Neural cell (in vitro differentiated cells): ENCODE data around the gene HCST. TPM values are rescaled to one million over a fixed set of nuclear protein-coding genes. Genes with fewer than 3 reads are reported as not detected.

Experiments used
- H2AFZ ChIP-seq: fragments of 200-600, 300-800 bp; sonication (generic), shearing (Covaris generic); 2 replicates; pipeline ENCODE4 v1.6.0; 2014; ENCODE audit warnings: low read depth, mild to moderate bottlenecking, antibody characterized with exemption, low read length, moderate library complexity
- H3F3A ChIP-seq: fragments of 200-600 bp; shearing (Covaris generic); 2 replicates; pipeline ENCODE4 v1.6.1; 2016; ENCODE audit warnings: mild to moderate bottlenecking, moderate library complexity, mixed read lengths, antibody characterized with exemption, low read length; ENCODE audit not compliant: insufficient read depth, poor library complexity, severe bottlenecking
- H3K27ac ChIP-seq: fragments of 200-600, 300-800 bp; sonication (generic), shearing (Covaris generic); 2 replicates; pipeline ENCODE4 v1.5.1; 2014; ENCODE audit warnings: mild to moderate bottlenecking, low read length, moderate library complexity
- H3K27me3 ChIP-seq: fragments of 300-800, 200-600 bp; sonication (generic), shearing (Covaris generic); 2 replicates; pipeline ENCODE4 v1.6.0; 2014; ENCODE audit warnings: mild to moderate bottlenecking, low read depth, low read length, moderate library complexity; ENCODE audit not compliant: insufficient read depth
- H3K36me3 ChIP-seq: fragments of 300-800, 200-600 bp; sonication (generic), shearing (Covaris generic); 2 replicates; pipeline ENCODE4 v1.5.1; 2014; ENCODE audit warnings: mild to moderate bottlenecking, antibody characterized with exemption, low read length, moderate library complexity; ENCODE audit not compliant: insufficient read depth
- H3K4me2 ChIP-seq: fragments of 300-800, 200-600 bp; sonication (generic), shearing (Covaris generic); 2 replicates; pipeline ENCODE4 v1.6.0; 2014; ENCODE audit warnings: mild to moderate bottlenecking, low read length
- H3K4me3 ChIP-seq: fragments of 300-800, 200-600 bp; sonication (generic), shearing (Covaris generic); 2 replicates; pipeline ENCODE4 v1.5.1; 2014; ENCODE audit warnings: mild to moderate bottlenecking, low read length, moderate library complexity
- H3K79me2 ChIP-seq: fragments of 200-600 bp; shearing (Covaris generic); replicated peaks from 2 replicates; pipeline ENCODE4 v1.6.0; 2014; ENCODE audit warnings: mild to moderate bottlenecking, low read length, moderate library complexity; ENCODE audit not compliant: insufficient read depth
- H3K9ac ChIP-seq: fragments of 300-800, 200-600 bp; sonication (generic), shearing (Covaris generic); 2 replicates; pipeline ENCODE4 v1.6.1; 2016; ENCODE audit warnings: mild to moderate bottlenecking, low read length, mixed read lengths
- H3K9me2 ChIP-seq: fragments of 200-600 bp; shearing (Covaris generic); 2 replicates; pipeline ENCODE4 v1.6.1; 2016; ENCODE audit warnings: mild to moderate bottlenecking, low read length, mixed read lengths; ENCODE audit not compliant: insufficient read depth
- H3K9me3 ChIP-seq: fragments of 200-600, 300-800 bp; sonication (generic), shearing (Covaris generic); 2 replicates; pipeline ENCODE4 v1.6.1; 2016; ENCODE audit warnings: mild to moderate bottlenecking, mixed run types, low read length, moderate library complexity, mixed read lengths
- H4K20me1 ChIP-seq: fragments of 200-600 bp; shearing (Covaris generic); 2 replicates; pipeline ENCODE4 v1.6.1; 2016; ENCODE audit warnings: mild to moderate bottlenecking, mixed run types; ENCODE audit not compliant: insufficient read depth
- CTCF ChIP-seq: fragments of 450-650 bp; IDR thresholded peaks from 2 replicates; pipeline ENCODE4 v1.5.1; 2014; ENCODE audit warnings: antibody characterized with exemption, mild to moderate bottlenecking, moderate library complexity; ENCODE audit not compliant: poor library complexity, severe bottlenecking
- EP300 ChIP-seq: fragments of 450-650 bp; conservative IDR thresholded peaks from 2 replicates; pipeline ENCODE4 v1.6.1; 2014; ENCODE audit warnings: antibody characterized with exemption, mild to moderate bottlenecking, moderate library complexity; ENCODE audit not compliant: poor library complexity, severe bottlenecking
- EZH2 ChIP-seq: fragments of 200-600, 300-800 bp; shearing (Covaris generic), sonication (generic); IDR thresholded peaks from 2 replicates; pipeline ENCODE4 v1.6.1; 2014; ENCODE audit warnings: antibody characterized with exemption, low read length, borderline replicate concordance, mild to moderate bottlenecking; ENCODE audit not compliant: insufficient read depth, poor library complexity, severe bottlenecking
- MXI1 ChIP-seq: fragments of 450-650 bp; conservative IDR thresholded peaks from 2 replicates; pipeline ENCODE4 v1.6.1; 2014; ENCODE audit warnings: antibody characterized with exemption, mild to moderate bottlenecking; ENCODE audit not compliant: poor library complexity, severe bottlenecking
- POLR2AphosphoS5 ChIP-seq: IDR thresholded peaks from 2 replicates; pipeline ENCODE4 v1.6.1; 2012
- RAD21 ChIP-seq: fragments of 450-650 bp; conservative IDR thresholded peaks from 2 replicates; pipeline ENCODE4 v1.6.1; 2014; ENCODE audit warnings: antibody characterized with exemption, mild to moderate bottlenecking, moderate library complexity
- SMC3 ChIP-seq: fragments of 450-650 bp; conservative IDR thresholded peaks from 2 replicates; pipeline ENCODE4 v1.6.1; 2014; ENCODE audit warnings: antibody characterized with exemption, mild to moderate bottlenecking, moderate library complexity; ENCODE audit not compliant: poor library complexity
- TAF1 ChIP-seq: IDR thresholded peaks from 2 replicates; pipeline ENCODE4 v1.6.1; 2012; ENCODE audit warnings: low read depth
- polyA plus RNA-seq: library from polyadenylated mRNA; depleted of rRNA; stranded (reverse); fragments of >200 nt; gene quantifications from 2 replicates; pipeline ENCODE4 v1.2.3, GENCODE V29; 2014
- TF ChIP-seq, protein P1 (sequence below): IDR thresholded peaks from 2 replicates; pipeline ENCODE4 v1.6.1; 2012; ENCODE audit warnings: borderline replicate concordance

The HCST gene
- polyA plus RNA-seq, 1 donor from 2014 or later = not detected

GRCh38 chr19:35861640-35862160 lies 40.6 kb upstream of the HCST start:
- Histone ChIP-seq H3K9ac (no peak overlapping the region), H3K9me2 (no peaks in the 10 kb centered on the region), H3K27ac (no peak overlapping the region), H3K4me2 (no peak overlapping the region), H3K9me3 (no peaks in the 10 kb centered on the region), H4K20me1 (no peaks in the 10 kb centered on the region), H3K79me2 (no peaks in the 10 kb centered on the region), H3K4me3 (no peak overlapping the region), H3F3A (no peaks in the 10 kb centered on the region), H2AFZ (no peak overlapping the region), H3K36me3 (no peaks in the 10 kb centered on the region), H3K27me3 (peaks cover 17% of the 10 kb centered on the region)
- TF ChIP-seq SMC3 (no peak), RAD21 (no peak), TAF1 (no peak), EP300 (no peak), MXI1 (no peak), POLR2AphosphoS5 (no peak), CTCF (no peak), EZH2 (no peak)
- TF ChIP-seq, protein P1, sequence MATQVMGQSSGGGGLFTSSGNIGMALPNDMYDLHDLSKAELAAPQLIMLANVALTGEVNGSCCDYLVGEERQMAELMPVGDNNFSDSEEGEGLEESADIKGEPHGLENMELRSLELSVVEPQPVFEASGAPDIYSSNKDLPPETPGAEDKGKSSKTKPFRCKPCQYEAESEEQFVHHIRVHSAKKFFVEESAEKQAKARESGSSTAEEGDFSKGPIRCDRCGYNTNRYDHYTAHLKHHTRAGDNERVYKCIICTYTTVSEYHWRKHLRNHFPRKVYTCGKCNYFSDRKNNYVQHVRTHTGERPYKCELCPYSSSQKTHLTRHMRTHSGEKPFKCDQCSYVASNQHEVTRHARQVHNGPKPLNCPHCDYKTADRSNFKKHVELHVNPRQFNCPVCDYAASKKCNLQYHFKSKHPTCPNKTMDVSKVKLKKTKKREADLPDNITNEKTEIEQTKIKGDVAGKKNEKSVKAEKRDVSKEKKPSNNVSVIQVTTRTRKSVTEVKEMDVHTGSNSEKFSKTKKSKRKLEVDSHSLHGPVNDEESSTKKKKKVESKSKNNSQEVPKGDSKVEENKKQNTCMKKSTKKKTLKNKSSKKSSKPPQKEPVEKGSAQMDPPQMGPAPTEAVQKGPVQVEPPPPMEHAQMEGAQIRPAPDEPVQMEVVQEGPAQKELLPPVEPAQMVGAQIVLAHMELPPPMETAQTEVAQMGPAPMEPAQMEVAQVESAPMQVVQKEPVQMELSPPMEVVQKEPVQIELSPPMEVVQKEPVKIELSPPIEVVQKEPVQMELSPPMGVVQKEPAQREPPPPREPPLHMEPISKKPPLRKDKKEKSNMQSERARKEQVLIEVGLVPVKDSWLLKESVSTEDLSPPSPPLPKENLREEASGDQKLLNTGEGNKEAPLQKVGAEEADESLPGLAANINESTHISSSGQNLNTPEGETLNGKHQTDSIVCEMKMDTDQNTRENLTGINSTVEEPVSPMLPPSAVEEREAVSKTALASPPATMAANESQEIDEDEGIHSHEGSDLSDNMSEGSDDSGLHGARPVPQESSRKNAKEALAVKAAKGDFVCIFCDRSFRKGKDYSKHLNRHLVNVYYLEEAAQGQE = no peak

DNA sequence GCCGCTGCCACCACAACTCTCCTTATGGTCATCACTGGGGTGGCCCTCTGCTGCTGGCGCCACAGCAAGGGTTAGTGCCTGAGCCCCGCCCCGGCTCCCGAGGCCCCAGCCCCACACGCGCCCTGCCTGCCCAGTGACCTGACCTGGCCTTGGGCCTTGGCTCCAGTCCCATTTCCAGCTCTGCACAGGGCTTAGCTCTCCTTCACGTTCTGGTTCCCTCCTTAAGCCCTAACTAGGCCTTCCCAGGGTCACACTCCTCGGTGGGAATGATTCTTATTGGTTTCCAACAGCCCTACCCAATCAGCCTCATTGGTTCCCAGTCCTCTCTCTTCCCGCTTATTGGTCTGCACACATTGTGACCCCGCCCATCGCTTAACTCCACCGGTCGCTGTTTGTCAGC lies 39.8 kb upstream of the HCST start:
- Histone ChIP-seq H3K9me3 (no peaks in the 10 kb centered on the region), H3K9me2 (no peaks in the 10 kb centered on the region), H2AFZ (no peak overlapping the region), H3K79me2 (no peaks in the 10 kb centered on the region), H3K27me3 (peaks cover 14% of the 10 kb centered on the region), H3K9ac (no peak overlapping the region), H4K20me1 (no peaks in the 10 kb centered on the region), H3K36me3 (no peaks in the 10 kb centered on the region), H3K4me3 (no peak overlapping the region), H3K4me2 (no peak overlapping the region), H3K27ac (no peak overlapping the region), H3F3A (no peaks in the 10 kb centered on the region)
- TF ChIP-seq, protein P1 = no peak
- TF ChIP-seq CTCF = no peak
- TF ChIP-seq SMC3 = no peak
- TF ChIP-seq POLR2AphosphoS5 = no peak
- no peak for TF ChIP-seq TAF1
- TF ChIP-seq EZH2 = no peak
- no peak for TF ChIP-seq EP300
- TF ChIP-seq RAD21 = no peak
